Loucy (cell line): Measurements from ENCODE around the gene ORC4.

Source experiments
- H2AFZ ChIP-seq: fragments of 200-600 bp; sonication (generic); 2 replicates; pipeline ENCODE4 v1.6.0; 2016; ENCODE audit warnings: antibody characterized with exemption, mild to moderate bottlenecking, low read length, moderate library complexity
- H3F3A ChIP-seq: fragments of 200-600 bp; 2 replicates; pipeline ENCODE4 v1.6.0; 2016; ENCODE audit warnings: antibody characterized with exemption, low read depth, mild to moderate bottlenecking
- H3K27me3 ChIP-seq: fragments of 200-600 bp; sonication (generic); 2 replicates; pipeline ENCODE4 v1.6.1; 2014; ENCODE audit warnings: low read length, mild to moderate bottlenecking; ENCODE audit not compliant: insufficient read depth, poor library complexity, severe bottlenecking
- H3K36me3 ChIP-seq: fragments of 200-600 bp; sonication (generic); 2 replicates; pipeline ENCODE4 v1.6.1; 2016; ENCODE audit warnings: low read length; ENCODE audit not compliant: insufficient read depth
- H3K4me1 ChIP-seq: fragments of 200-600 bp; sonication (generic); 2 replicates; pipeline ENCODE4 v1.5.1; 2014; ENCODE audit warnings: low read length, mild to moderate bottlenecking; ENCODE audit not compliant: insufficient read depth, poor library complexity, severe bottlenecking
- H3K4me2 ChIP-seq: fragments of 200-600 bp; sonication (generic); 2 replicates; pipeline ENCODE4 v1.6.0; 2014; ENCODE audit warnings: antibody characterized with exemption, low read length, low read depth, mild to moderate bottlenecking; ENCODE audit not compliant: poor library complexity, severe bottlenecking
- H3K4me3 ChIP-seq: fragments of 200-600 bp; sonication (generic); 2 replicates; pipeline ENCODE4 v1.5.1; 2014; ENCODE audit warnings: low read length, mild to moderate bottlenecking, mixed read lengths; ENCODE audit not compliant: poor library complexity, severe bottlenecking
- H3K79me2 ChIP-seq: fragments of 200-600 bp; sonication (generic); 2 replicates; pipeline ENCODE4 v1.6.1; 2014; ENCODE audit warnings: low read length; ENCODE audit not compliant: insufficient read depth
- H3K9ac ChIP-seq: fragments of 200-600 bp; sonication (generic); 2 replicates; pipeline ENCODE4 v1.6.0; 2014; ENCODE audit warnings: mild to moderate bottlenecking, low read depth, low read length, moderate library complexity; ENCODE audit not compliant: poor library complexity, severe bottlenecking
- H3K9me2 ChIP-seq: fragments of 200-600 bp; sonication (generic); replicated peaks from 2 replicates; pipeline ENCODE4 v1.6.1; 2016; ENCODE audit warnings: low read depth, low read length, mixed read lengths
- H3K9me3 ChIP-seq: fragments of 200-600 bp; sonication (generic); 2 replicates; pipeline ENCODE4 v1.6.1; 2014; ENCODE audit warnings: mild to moderate bottlenecking, antibody characterized with exemption, low read length, low read depth; ENCODE audit not compliant: insufficient read depth
- H4K20me1 ChIP-seq: fragments of 200-600 bp; sonication (generic); 2 replicates; pipeline ENCODE4 v1.6.0; 2014; ENCODE audit warnings: antibody characterized with exemption, low read length, mild to moderate bottlenecking; ENCODE audit not compliant: insufficient read depth, poor library complexity, severe bottlenecking
- CTCF ChIP-seq: fragments of 200-600 bp; sonication (generic); conservative IDR thresholded peaks from 2 replicates; pipeline ENCODE4 v1.5.1; 2014; ENCODE audit warnings: mild to moderate bottlenecking, antibody characterized with exemption, low read length
- EZH2phosphoT487 ChIP-seq: fragments of 200-600 bp; IDR thresholded peaks from 2 replicates; pipeline ENCODE4 v1.6.1; 2018; ENCODE audit warnings: antibody characterized with exemption, mild to moderate bottlenecking, moderate library complexity, borderline replicate concordance

Gene ORC4

GRCh38 chr2:147968571-147968970 lies 52.0 kb downstream of the ORC4 start:
- Histone ChIP-seq H3K4me1 (no peaks in the 10 kb centered on the region), H4K20me1 (no peaks in the 10 kb centered on the region), H3K9me2 (no peaks in the 10 kb centered on the region), H3K9me3 (peaks cover 9% of the 10 kb centered on the region; the same call in 1 of the 2 replicates), H3K9ac (no peak overlapping the region), H3K4me2 (no peak overlapping the region), H3K36me3 (peaks cover 35% of the 10 kb centered on the region), H3K4me3 (no peak overlapping the region), H3F3A (no peaks in the 10 kb centered on the region), H3K27me3 (no peaks in the 10 kb centered on the region), H3K79me2 (peaks cover 3% of the 10 kb centered on the region; the same call in 1 of the 2 replicates), H2AFZ (no peak overlapping the region)
- TF ChIP-seq EZH2phosphoT487 (no peak), CTCF (no peak)

GRCh38 chr2:147952118-147952517 lies 68.4 kb downstream of the ORC4 start:
- TF ChIP-seq CTCF (no peak), EZH2phosphoT487 (no peak)
- H3K9me3 ChIP-seq: no peaks in the 10 kb centered on the region
- no peak overlapping the region for H3K9ac ChIP-seq
- no peak overlapping the region for H2AFZ ChIP-seq
- H3K79me2 ChIP-seq: no peaks in the 10 kb centered on the region
- H3K27me3 ChIP-seq: no peaks in the 10 kb centered on the region
- no peak overlapping the region for H3K4me2 ChIP-seq
- H4K20me1 ChIP-seq: no peaks in the 10 kb centered on the region
- no peaks in the 10 kb centered on the region; the same call in 1 of the 2 replicates for H3K9me2 ChIP-seq
- H3F3A ChIP-seq: no peaks in the 10 kb centered on the region
- H3K4me3 ChIP-seq: no peak overlapping the region
- no peaks in the 10 kb centered on the region for H3K4me1 ChIP-seq
- peaks cover 45% of the 10 kb centered on the region for H3K36me3 ChIP-seq

DNA sequence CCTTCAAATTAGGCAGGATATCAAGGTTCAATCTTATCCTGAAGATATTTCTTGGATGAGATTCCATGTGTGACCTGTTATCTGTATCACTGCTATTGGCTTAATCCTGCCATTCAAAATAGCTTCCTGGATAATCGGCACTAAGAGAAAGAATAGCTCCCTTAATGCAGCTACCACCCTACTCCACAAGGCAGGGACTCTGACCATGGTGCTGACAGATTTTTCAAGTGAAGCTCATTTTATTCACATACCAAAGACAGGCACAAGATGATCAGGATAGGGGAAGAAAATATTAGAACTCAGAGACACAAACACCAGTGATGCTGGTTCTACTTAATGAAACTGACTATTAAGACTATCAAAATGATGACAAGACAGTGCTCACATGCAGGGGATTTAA lies 74.9 kb downstream of the ORC4 start:
- Histone ChIP-seq H3K36me3 (peaks cover 18% of the 10 kb centered on the region; the same call in 1 of the 2 replicates), H2AFZ (no peak overlapping the region), H3K4me2 (no peak overlapping the region), H3K4me3 (no peak overlapping the region), H3F3A (no peaks in the 10 kb centered on the region), H4K20me1 (no peaks in the 10 kb centered on the region), H3K9me2 (no peaks in the 10 kb centered on the region; the same call in 1 of the 2 replicates), H3K4me1 (no peaks in the 10 kb centered on the region), H3K27me3 (no peaks in the 10 kb centered on the region), H3K9me3 (no peaks in the 10 kb centered on the region), H3K79me2 (no peaks in the 10 kb centered on the region), H3K9ac (no peak overlapping the region)
- TF ChIP-seq EZH2phosphoT487 (no peak), CTCF (no peak)
